Common myeloid progenitor, CD34-positive (primary cell): ENCODE results near the gene MLX.

Experiments used
- CTCF ChIA-PET: fragments of 350-600 bp; sonication (Branson Sonifier 250); formaldehyde crosslinking; loops from one replicate; lab custom pipeline; 2021; ENCODE audit warnings: antibody characterized with exemption; lab: Charles Lee
- POLR2A ChIA-PET: fragments of 350-600 bp; sonication (Branson Sonifier 250); formaldehyde crosslinking; loops from one replicate; lab custom pipeline; 2021; ENCODE audit warnings: antibody characterized with exemption; lab: Charles Lee
- DNase-seq, 3 donors: peaks; one replicate each; pipeline versions ENCODE4 v3.0.0 to v3.0.0-alpha.2; 2013
- H3K27ac ChIP-seq, 2 experiments: 1 replicate in 1 of 2; 2 replicates in 1 of 2; pipeline ENCODE4 v1.7.0; 2013; ENCODE audit warnings: inconsistent platforms in 2 of 2, low read length in 2 of 2, mild to moderate bottlenecking in 2 of 2, low read depth in 1 of 2, moderate library complexity in 1 of 2; ENCODE audit not compliant: severe bottlenecking in 2 of 2, insufficient read depth in 1 of 2, poor library complexity in 1 of 2
- H3K27me3 ChIP-seq, 5 experiments: replicated peaks in 2 of 5; 1 replicate in 3 of 5; 2 replicates in 2 of 5; pipeline versions ENCODE4 v1.6.1 to v1.7.0; 2013; ENCODE audit warnings: low read length in 4 of 5, mild to moderate bottlenecking in 2 of 5, moderate library complexity in 2 of 5, inconsistent platforms in 1 of 5; ENCODE audit not compliant: insufficient read depth in 5 of 5, control insufficient read depth in 4 of 5
- H3K36me3 ChIP-seq, 4 experiments: 1 replicate in 2 of 4; 2 replicates in 2 of 4; pipeline versions ENCODE4 v1.6.1 to v1.7.0; 2013; ENCODE audit warnings: low read length in 3 of 4, control low read depth in 1 of 4, mild to moderate bottlenecking in 1 of 4; ENCODE audit not compliant: control insufficient read depth in 4 of 4, insufficient read depth in 4 of 4
- H3K4me1 ChIP-seq, 4 experiments: 1 replicate in 3 of 4; 2 replicates in 1 of 4; pipeline versions ENCODE4 v1.6.1 to v1.7.1; 2013; ENCODE audit warnings: low read length in 3 of 4, mild to moderate bottlenecking in 3 of 4, control low read depth in 1 of 4, inconsistent platforms in 1 of 4, moderate library complexity in 1 of 4; ENCODE audit not compliant: control insufficient read depth in 4 of 4, insufficient read depth in 4 of 4; ENCODE audit errors: control extremely low read depth in 1 of 4
- H3K4me3 ChIP-seq, 7 experiments: 1 replicate in 4 of 7; 2 replicates in 3 of 7; pipeline versions ENCODE4 v1.5.1 to v1.7.0; 2013; ENCODE audit warnings: mild to moderate bottlenecking in 7 of 7, low read length in 6 of 7, moderate library complexity in 6 of 7, inconsistent platforms in 2 of 7, low read depth in 2 of 7, control low read depth in 1 of 7; ENCODE audit not compliant: insufficient read depth in 4 of 7, control insufficient read depth in 1 of 7; ENCODE audit errors: extremely low read depth in 1 of 7
- H3K9me3 ChIP-seq, 5 experiments: 1 replicate in 4 of 5; 2 replicates in 1 of 5; pipeline versions ENCODE4 v1.6.1 to v1.7.1; 2013; ENCODE audit warnings: low read length in 4 of 5, mild to moderate bottlenecking in 2 of 5, inconsistent platforms in 1 of 5, low read depth in 1 of 5, moderate library complexity in 1 of 5; ENCODE audit not compliant: control insufficient read depth in 4 of 5, insufficient read depth in 2 of 5; ENCODE audit errors: control extremely low read depth in 1 of 5
- whole genome bisulfite sequencing: methylation state at CpG from one replicate; pipeline ENCODE4 v1.1.5; 2013; ENCODE audit not compliant: insufficient coverage; 5-methylcytosine and 5-hydroxymethylcytosine counted together

Gene MLX

DNA sequence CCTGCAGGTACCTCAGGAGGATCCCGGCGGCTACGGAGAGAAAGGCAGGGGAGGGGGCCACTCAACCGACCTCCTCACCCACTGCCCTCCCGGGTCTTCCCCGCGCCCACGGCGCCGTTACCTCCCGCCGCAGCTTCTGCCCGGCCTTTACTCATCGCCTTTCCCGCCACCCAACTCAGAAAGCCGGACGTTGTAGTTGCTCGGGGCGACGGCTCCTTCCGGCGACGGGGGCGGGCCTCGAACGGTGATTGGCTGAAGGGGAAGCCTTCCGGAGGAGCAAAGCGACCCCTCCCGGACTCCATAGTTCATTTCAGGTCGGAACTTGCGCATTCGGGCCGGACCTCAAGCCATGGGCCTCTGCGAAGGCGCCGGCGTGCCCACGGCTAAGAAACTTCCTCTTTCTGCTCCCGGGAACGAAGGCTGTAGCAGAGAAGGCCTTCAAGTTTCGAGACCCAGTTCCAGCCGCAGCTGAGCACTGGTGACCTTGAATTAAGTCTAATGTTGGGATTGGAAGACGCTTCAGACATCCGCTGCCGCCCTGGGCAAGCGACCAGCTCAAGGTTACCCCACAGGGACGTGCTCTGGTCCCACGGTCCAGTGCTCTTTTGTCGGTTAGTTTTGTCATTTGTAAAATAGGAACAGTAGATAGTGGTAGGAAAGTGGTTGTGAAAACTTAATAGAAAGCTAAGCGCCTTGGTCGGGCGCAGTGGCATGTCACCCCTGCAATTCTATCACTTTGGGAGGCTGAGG, 10.8 kb downstream of the MLX start, which contains the start of gene PSMC3IP:
Gene PSMC3IP, minus strand, starts transcription at position 198 of the 750 bp plus-strand sequence. Its CDS starts 43 bp downstream, at position 155.
- ChIA-PET POLR2A (interaction anchor here (1.0 to 2.0 kb wide), 4 partner anchors 11 to 129 kb away, joined by 3 to 14 read pairs (median 4); partner anchors contain the start of genes MLX, NAGLU, RETREG3 and TUBG1), CTCF (interaction anchor here (0.5 to 4.6 kb wide), 31 partner anchors 7 to 243 kb away, joined by 3 to 37 read pairs (median 4); partner anchors contain the start of genes CCR10, CNTNAP1, MLX and VPS25)
- Histone ChIP-seq H3K9me3 (no peaks in the 10 kb centered on the region), H3K4me1 (peaks cover 2 to 32% (median 23%) of the 10 kb centered on the region in 4 experiments), H3K36me3 (peaks cover 20 to 59% (median 50%) of the 10 kb centered on the region in 4 experiments), H3K27ac (peak within 1 kb of the TSS; percentile 89 to 94), H3K4me3 (peak within 1 kb of the TSS; percentile 32 to 91 (median 77)), H3K27me3 (no peaks in the 10 kb centered on the region)
- DNase-seq: peak; percentile 95 to 96 (median 95)
- 0% methylated on average over 30 of the region's 52 CpGs for WGBS

DNA sequence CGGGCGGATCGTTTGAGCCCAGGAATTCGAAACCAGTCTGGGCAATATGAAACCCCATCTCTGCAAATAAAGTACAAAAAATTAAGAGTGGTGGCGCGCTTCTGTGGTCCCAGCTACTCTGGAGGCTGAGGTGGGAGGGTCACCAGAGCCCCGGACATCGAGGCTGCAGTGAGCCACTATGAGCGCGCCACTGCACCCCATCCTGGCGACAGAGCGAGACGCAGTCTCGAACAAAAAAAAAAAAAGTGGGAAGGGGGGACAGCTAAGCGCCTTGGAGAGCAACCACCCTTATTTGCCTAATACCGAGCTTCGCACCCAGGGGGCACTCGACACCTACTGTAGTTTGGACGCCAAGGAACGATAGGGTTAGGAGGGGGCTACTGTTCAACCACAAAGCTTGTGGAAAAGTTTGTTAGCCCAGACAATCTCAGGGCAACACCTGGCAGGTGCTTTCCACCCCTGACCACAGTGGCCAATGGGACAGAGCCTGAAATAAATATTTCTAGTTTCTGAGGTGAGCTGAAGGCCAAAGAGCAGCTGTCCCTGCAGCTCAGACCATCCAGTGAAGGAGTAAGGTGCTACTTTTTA, 11.5 kb downstream of the MLX start:
- WGBS: under 1% methylated on average over 20 of the region's 20 CpGs
- peak overlapping the region; percentile 17 to 91 (median 77) for H3K4me3 ChIP-seq
- DNase-seq: peak; percentile 87 to 92 (median 91)
- ChIA-PET CTCF (interaction anchor here (0.7 to 4.6 kb wide), 35 partner anchors 8 to 255 kb away, joined by 3 to 37 read pairs (median 4); partner anchors contain the start of genes BECN1, CCR10, CNTNAP1 and MLX), POLR2A (interaction anchor here (0.6 to 2.0 kb wide), 10 partner anchors 11 to 1953 kb away, joined by 3 to 14 read pairs (median 3); partner anchors contain the start of genes MLX, NAGLU, RETREG3 and TUBG1)
- H3K9me3 ChIP-seq: no peaks in the 10 kb centered on the region
- no peaks in the 10 kb centered on the region for H3K27me3 ChIP-seq
- H3K36me3 ChIP-seq: peaks cover 18 to 59% (median 50%) of the 10 kb centered on the region in 4 experiments
- peak overlapping the region; percentile 89 to 94 for H3K27ac ChIP-seq
- H3K4me1 ChIP-seq: peaks cover 2 to 32% (median 23%) of the 10 kb centered on the region in 4 experiments

DNA sequence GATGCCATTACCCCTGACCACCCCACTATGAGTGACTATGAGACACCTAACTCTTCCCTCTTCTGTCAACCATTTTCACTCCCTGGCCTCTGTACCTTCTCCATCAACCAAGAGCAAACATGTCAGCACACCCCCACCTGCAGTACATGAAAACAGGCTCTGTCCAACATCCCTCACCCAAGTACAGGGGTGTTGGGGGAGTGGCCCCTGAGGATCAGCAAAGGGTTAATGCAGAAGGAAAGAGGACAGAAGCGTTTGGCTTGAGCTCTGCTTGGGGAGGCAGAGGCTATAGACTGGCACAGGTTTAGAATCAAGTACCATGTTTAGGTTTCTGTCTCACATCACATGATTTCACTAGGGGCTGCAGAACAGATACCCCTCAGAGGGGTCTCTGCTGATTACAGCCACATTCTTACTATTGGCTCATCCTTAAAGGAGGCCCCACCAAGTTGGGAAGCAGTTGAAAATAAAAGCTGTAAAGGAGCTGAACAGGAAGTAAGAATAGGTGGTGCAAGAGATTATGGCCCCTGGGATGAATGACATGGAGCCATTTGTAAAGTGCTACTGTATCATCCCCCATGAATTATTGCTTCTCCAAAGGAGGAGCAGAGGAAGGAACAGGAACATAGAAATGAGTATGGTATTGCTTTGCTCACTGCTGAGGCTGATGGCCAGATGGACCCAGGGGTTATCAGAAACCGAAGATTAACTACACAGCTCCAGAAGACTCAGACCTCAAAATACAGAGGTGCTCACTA, 13.1 kb downstream of the MLX start:
- no peak overlapping the region for H3K4me3 ChIP-seq

DNA sequence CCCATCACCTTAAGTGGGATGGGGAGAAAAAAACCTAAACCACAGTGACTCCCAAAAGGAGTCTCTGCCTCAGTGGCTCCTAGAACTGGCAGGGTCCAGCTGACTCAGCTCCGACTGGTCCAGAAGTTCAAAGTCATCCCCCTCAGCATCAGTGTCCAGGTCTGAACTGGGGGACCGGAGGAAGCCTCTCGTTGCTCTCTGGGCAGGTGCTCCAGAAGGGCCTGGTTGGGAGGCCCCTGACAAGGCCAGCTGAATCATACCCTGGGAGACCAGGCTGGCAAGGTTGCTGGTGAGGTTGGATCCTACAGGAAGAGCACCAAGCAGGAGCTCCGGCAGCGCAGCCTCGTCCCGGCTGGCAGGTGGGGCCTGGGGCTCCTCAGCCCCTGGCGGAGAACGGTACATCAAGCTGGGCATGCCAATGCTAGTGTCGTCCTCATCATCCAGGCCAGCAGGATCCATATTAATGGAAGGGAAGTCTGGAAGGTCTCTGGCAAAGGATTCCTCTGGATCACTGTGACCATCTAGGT, 14.9 kb downstream of the MLX start:
- peaks cover 2 to 24% (median 18%) of the 10 kb centered on the region in 4 experiments for H3K4me1 ChIP-seq
- POLR2A ChIA-PET: no interaction called here
- no peak overlapping the region for H3K4me3 ChIP-seq
- WGBS: 98% methylated on average over 8 of the region's 10 CpGs
- H3K9me3 ChIP-seq: no peaks in the 10 kb centered on the region
- DNase-seq: no peak
- H3K36me3 ChIP-seq: peaks cover 28 to 71% (median 61%) of the 10 kb centered on the region in 4 experiments
- CTCF ChIA-PET: interaction anchor here (0.7 to 4.6 kb wide), 5 partner anchors 16 to 238 kb away, joined by 3 to 37 read pairs (median 4); partner anchors contain the start of gene CCR10
- no peak overlapping the region for H3K27ac ChIP-seq
- H3K27me3 ChIP-seq: no peaks in the 10 kb centered on the region

More for the DNA sequence above, 13.1 kb downstream of the MLX start:
- Histone ChIP-seq H3K4me1 (peaks cover 2 to 33% (median 23%) of the 10 kb centered on the region in 4 experiments), H3K27me3 (no peaks in the 10 kb centered on the region), H3K27ac (no peak overlapping the region), H3K36me3 (peaks cover 22 to 59% (median 51%) of the 10 kb centered on the region in 4 experiments), H3K9me3 (no peaks in the 10 kb centered on the region)
- ChIA-PET POLR2A (no interaction called here), CTCF (interaction anchor here (0.8 to 4.6 kb wide), 6 partner anchors 16 to 183 kb away, joined by 3 to 37 read pairs (median 4); partner anchors contain the start of gene CCR10)
- DNase-seq: no peak
- 100% methylated on average over 2 of the region's 2 CpGs for WGBS

DNA sequence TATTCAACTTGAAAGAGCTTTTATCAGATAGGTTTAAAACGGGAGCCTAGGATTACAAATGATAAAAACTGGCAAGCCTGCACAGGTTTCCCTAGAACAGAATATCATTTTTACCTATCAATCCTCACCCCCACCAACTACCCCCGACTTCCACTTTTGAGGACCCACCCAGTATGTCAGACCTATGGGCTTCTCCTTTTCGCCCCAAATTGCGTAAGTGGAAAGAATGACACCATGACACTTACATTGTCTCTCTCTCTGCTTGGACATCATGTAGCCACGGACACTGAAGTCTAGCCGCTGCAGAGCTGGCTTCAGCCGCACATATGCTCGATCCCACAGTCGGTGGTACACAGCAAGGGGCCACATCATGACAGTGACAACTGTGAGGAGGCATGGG, 18.0 kb downstream of the MLX start:
- 99% methylated on average over 8 of the region's 9 CpGs for WGBS
- no peaks in the 10 kb centered on the region for H3K9me3 ChIP-seq
- H3K4me3 ChIP-seq: no peak overlapping the region
- no peak overlapping the region for H3K27ac ChIP-seq
- peaks cover 0 to 6% (median 0%) of the 10 kb centered on the region in 4 experiments for H3K4me1 ChIP-seq
- H3K36me3 ChIP-seq: peaks cover 39 to 92% (median 74%) of the 10 kb centered on the region in 4 experiments
- ChIA-PET CTCF (interaction anchor here (1.0 kb wide), 2 partner anchors 17 to 27 kb away, joined by 3 read pairs; no protein-coding TSS in a partner anchor), POLR2A (no interaction called here)
- DNase-seq: peak in 1 of 3 donors; percentile 8
- H3K27me3 ChIP-seq: no peaks in the 10 kb centered on the region

DNA sequence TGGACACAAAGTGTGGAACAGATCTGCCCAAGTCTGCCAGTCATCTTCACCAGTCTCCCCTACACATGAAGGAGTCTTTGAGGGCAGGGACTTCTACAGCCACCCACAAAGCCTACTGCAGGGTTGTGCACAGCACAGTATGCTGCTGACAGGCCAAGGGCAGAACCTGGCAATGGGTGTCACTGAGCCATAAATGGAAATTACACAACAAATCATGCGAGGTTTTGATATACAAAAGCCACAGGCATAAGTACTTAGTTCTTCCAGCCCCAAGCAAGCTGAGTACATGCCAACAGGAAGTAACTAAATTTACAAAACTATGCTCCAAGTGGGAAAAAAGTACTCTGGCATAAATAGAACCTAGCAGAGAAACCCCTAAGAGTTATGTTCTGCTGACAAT, 18.5 kb downstream of the MLX start:
- H3K4me1 ChIP-seq: peaks cover 0 to 6% (median 0%) of the 10 kb centered on the region in 4 experiments
- no peaks in the 10 kb centered on the region for H3K27me3 ChIP-seq
- WGBS: no CpG with 5 or more reads among the region's 1 CpG
- H3K4me3 ChIP-seq: no peak overlapping the region
- no peak overlapping the region for H3K27ac ChIP-seq
- no peak for DNase-seq
- H3K36me3 ChIP-seq: peaks cover 37 to 93% (median 69%) of the 10 kb centered on the region in 4 experiments
- ChIA-PET CTCF (interaction anchor here (1.0 to 4.1 kb wide), 3 partner anchors 8 to 95 kb away, joined by 3 to 26 read pairs (median 3); partner anchors contain the start of gene PSMC3IP), POLR2A (no interaction called here)
- H3K9me3 ChIP-seq: no peaks in the 10 kb centered on the region
